ENCODE measurements around the gene SYNPO2.

SYNPO2 gene

GRCh38 chr4:119035951-119036737, 147.5 kb downstream of the SYNPO2 start:
- no peak overlapping the region for H3K4me3 ChIP-seq (ENCODE audit: low read depth, low read length)
- no peak for TF ChIP-seq CTCF (IDR thresholded peaks at IDR 0.05; ENCODE audit: borderline replicate concordance, insufficient read depth, low read depth, low read length)

GRCh38 chr4:119037709-119038108, 149.1 kb downstream of the SYNPO2 start:
- TF ChIP-seq CTCF (IDR thresholded peaks at IDR 0.05; ENCODE audit: borderline replicate concordance, insufficient read depth, low read depth, low read length) = no peak
- no peak overlapping the region for H3K4me3 ChIP-seq (ENCODE audit: low read depth, low read length)

GRCh38 chr4:119038116-119038841, 149.6 kb downstream of the SYNPO2 start:
- H3K4me3 ChIP-seq (ENCODE audit: low read depth, low read length) = no peak overlapping the region
- TF ChIP-seq CTCF (IDR thresholded peaks at IDR 0.05; ENCODE audit: borderline replicate concordance, insufficient read depth, low read depth, low read length) = no peak

GRCh38 chr4:119039160-119039559, 150.5 kb downstream of the SYNPO2 start:
- H3K4me3 ChIP-seq (ENCODE audit: low read depth, low read length) = no peak overlapping the region
- no peak for TF ChIP-seq CTCF (IDR thresholded peaks at IDR 0.05; ENCODE audit: borderline replicate concordance, insufficient read depth, low read depth, low read length)

- 0 out of 2 replicates have a peak, but pooled peaks have one; percentile 7 for TF ChIP-seq CTCF (IDR thresholded peaks at IDR 0.05; ENCODE audit: borderline replicate concordance, insufficient read depth, low read depth, low read length)
- H3K4me3 ChIP-seq (ENCODE audit: low read depth, low read length) = no peak overlapping the region
Measured at GRCh38 chr4:119039779-119040178, 151.1 kb downstream of the SYNPO2 start.

GRCh38 chr4:119040261-119040660, 151.6 kb downstream of the SYNPO2 start:
- TF ChIP-seq CTCF (IDR thresholded peaks at IDR 0.05; ENCODE audit: borderline replicate concordance, insufficient read depth, low read depth, low read length) = no peak

More at GRCh38 chr4:119040261-119040660, 151.6 kb downstream of the SYNPO2 start:
- H3K4me3 ChIP-seq (ENCODE audit: low read depth, low read length) = no peak overlapping the region
